ENCODE data around the gene RAB28.

DNA sequence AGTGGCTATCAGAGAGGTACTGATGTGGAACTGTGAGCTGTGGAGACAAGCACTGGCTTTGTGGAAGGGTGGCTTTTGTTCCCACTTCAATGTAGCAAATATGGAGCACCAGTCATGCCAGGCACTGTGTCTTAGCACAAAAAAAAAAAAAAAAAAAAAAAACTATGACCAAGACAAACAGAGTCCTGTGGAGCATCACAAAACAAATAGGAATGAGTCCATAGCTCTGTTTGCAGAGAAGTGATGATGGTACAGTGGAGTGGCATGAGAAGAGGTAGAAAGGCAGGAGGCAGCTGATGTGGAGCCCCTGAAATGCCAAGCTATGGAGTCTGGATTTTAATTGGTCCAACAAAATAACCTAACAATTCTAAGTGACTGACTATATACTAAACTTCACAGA, 116.9 kb downstream of the RAB28 start:
- TF ChIP-seq, protein P1, sequence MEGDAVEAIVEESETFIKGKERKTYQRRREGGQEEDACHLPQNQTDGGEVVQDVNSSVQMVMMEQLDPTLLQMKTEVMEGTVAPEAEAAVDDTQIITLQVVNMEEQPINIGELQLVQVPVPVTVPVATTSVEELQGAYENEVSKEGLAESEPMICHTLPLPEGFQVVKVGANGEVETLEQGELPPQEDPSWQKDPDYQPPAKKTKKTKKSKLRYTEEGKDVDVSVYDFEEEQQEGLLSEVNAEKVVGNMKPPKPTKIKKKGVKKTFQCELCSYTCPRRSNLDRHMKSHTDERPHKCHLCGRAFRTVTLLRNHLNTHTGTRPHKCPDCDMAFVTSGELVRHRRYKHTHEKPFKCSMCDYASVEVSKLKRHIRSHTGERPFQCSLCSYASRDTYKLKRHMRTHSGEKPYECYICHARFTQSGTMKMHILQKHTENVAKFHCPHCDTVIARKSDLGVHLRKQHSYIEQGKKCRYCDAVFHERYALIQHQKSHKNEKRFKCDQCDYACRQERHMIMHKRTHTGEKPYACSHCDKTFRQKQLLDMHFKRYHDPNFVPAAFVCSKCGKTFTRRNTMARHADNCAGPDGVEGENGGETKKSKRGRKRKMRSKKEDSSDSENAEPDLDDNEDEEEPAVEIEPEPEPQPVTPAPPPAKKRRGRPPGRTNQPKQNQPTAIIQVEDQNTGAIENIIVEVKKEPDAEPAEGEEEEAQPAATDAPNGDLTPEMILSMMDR (IDR thresholded peaks at IDR 0.05): no peak
- TF ChIP-seq POLR2A (IDR thresholded peaks at IDR 0.05): no peak

Measured in lower leg skin (tissue), 3 donors.